Brain microvascular endothelial cell (primary cell): ENCODE results near the gene ELMO1.

Source experiments
- DNase-seq: peaks from one replicate; pipeline ENCODE4 v3.0.0-alpha.2; 2020
- H3K27ac ChIP-seq: fragments of 250-450 bp; sonication (Bioruptor Pico); 2 replicates; pipeline ENCODE4 v1.5.1; 2020; ENCODE audit warnings: mild to moderate bottlenecking, moderate library complexity
- H3K27me3 ChIP-seq: fragments of 250-450 bp; sonication (Bioruptor Pico); replicated peaks from 2 replicates; pipeline ENCODE4 v1.5.1; 2020; ENCODE audit warnings: mild to moderate bottlenecking
- H3K36me3 ChIP-seq: fragments of 250-450 bp; sonication (Bioruptor Pico); replicated peaks from 2 replicates; pipeline ENCODE4 v1.5.1; 2020; ENCODE audit warnings: mild to moderate bottlenecking
- H3K4me3 ChIP-seq: 2 replicates; pipeline ENCODE4 v1.5.1; 2011; ENCODE audit warnings: low read depth, mild to moderate bottlenecking, control low read depth, low read length, moderate library complexity
- in situ Hi-C: cut with HindIII; loops from 2 replicates; pipeline ENCODE4 v1.10.0; 2017; ENCODE audit warnings: low sequenced_read_pairs, low pct_ligation_motif_present
- TF ChIP-seq, protein P1 (sequence below): IDR thresholded peaks from 2 replicates; pipeline ENCODE4 v1.5.1; 2011; ENCODE audit warnings: low read depth, mild to moderate bottlenecking, moderate library complexity, low read length, control low read depth, inconsistent platforms; ENCODE audit errors: missing control alignments

Gene ELMO1

DNA sequence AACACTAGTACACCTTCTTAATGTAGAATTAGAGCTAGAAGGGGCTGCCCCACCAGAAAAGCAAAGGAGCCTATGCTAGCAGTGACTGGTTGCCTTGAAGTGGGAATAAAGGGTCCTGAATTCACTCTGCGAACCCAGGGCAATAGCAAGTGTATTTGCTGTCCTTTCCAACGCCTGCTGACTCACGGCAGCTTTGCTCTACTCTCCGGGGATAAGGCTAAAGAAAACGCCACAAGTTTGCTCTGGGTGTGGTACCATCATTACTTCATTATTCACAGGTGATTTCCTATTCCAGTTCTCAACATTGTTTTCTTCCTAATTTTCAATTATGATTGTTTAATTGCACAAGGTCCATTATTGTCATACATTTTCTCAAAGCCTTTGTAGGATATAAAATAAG is 503.8 kb downstream of the ELMO1 start:
- Histone ChIP-seq H3K27ac (no peak overlapping the region), H3K36me3 (no peaks in the 10 kb centered on the region), H3K4me3 (no peak overlapping the region), H3K27me3 (no peaks in the 10 kb centered on the region)
- DNase-seq: no peak
- TF ChIP-seq, protein P1, sequence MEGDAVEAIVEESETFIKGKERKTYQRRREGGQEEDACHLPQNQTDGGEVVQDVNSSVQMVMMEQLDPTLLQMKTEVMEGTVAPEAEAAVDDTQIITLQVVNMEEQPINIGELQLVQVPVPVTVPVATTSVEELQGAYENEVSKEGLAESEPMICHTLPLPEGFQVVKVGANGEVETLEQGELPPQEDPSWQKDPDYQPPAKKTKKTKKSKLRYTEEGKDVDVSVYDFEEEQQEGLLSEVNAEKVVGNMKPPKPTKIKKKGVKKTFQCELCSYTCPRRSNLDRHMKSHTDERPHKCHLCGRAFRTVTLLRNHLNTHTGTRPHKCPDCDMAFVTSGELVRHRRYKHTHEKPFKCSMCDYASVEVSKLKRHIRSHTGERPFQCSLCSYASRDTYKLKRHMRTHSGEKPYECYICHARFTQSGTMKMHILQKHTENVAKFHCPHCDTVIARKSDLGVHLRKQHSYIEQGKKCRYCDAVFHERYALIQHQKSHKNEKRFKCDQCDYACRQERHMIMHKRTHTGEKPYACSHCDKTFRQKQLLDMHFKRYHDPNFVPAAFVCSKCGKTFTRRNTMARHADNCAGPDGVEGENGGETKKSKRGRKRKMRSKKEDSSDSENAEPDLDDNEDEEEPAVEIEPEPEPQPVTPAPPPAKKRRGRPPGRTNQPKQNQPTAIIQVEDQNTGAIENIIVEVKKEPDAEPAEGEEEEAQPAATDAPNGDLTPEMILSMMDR: no peak
- in situ Hi-C loops: no loop called here

DNA sequence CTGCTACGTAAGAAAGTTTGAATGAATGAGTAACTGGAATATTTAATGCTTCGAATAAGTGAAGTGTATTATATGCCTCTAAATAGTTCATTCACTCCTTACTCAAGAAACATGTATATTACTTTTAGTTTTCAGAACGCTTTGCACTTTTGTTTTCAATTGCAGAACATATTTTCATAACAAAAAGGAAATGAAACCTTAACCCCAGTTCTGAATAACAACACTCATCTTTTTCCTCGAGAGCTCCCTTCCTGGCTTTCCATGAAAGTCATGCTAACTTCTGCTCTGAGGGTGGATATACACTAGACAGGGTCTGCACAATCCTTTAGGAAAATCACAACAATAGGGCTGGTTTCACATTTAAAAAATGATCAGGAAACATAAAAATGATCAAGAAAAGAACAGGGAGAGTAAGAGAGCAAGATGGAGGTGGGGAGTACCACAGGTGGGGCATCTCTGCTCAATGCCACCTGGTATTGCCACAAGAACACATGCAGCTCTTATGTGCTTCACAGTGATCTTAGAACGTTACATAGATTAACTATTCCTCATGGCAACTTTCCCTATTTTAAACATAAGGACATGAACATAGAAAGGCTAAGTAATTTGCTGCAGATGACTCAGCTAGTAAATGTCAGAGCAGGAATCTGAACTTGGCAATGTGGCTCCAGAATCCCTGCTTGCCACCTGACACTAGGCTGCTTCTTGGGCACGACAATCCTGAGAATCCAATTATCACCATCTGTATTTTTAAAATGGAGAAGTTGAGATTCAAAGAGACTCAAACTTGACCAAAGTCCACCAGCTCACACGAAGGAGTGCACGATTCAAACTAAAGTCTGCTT is 504.9 kb downstream of the ELMO1 start:
- H3K36me3 ChIP-seq: no peaks in the 10 kb centered on the region
- H3K27ac ChIP-seq: no peak overlapping the region
- H3K4me3 ChIP-seq: no peak overlapping the region
- TF ChIP-seq, protein P1: no peak
- no peak for DNase-seq
- in situ Hi-C loops: no loop called here
- H3K27me3 ChIP-seq: no peaks in the 10 kb centered on the region

DNA sequence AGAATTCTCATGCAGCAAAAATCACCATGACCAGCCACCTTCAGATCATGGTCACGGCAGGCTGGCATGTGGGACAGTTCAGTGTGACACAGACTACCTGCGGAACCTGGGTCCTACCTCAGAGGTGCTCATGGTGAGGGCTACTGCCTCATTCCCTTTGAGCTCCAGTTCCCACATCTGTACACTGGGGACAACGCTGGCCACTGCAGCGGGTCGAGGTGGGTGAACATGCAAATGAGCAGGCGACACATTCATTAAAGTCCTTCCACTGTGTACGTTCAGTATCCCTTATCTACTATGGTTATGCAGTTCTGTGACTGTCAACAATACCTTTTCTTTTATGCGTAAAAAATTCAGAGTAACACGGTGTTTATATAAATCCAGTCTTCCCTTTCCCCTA is 505.7 kb downstream of the ELMO1 start:
- TF ChIP-seq, protein P1: no peak
- no peak for DNase-seq
- H3K36me3 ChIP-seq: no peaks in the 10 kb centered on the region
- no peak overlapping the region for H3K27ac ChIP-seq
- in situ Hi-C loops: no loop called here
- no peak overlapping the region for H3K4me3 ChIP-seq
- H3K27me3 ChIP-seq: no peaks in the 10 kb centered on the region

DNA sequence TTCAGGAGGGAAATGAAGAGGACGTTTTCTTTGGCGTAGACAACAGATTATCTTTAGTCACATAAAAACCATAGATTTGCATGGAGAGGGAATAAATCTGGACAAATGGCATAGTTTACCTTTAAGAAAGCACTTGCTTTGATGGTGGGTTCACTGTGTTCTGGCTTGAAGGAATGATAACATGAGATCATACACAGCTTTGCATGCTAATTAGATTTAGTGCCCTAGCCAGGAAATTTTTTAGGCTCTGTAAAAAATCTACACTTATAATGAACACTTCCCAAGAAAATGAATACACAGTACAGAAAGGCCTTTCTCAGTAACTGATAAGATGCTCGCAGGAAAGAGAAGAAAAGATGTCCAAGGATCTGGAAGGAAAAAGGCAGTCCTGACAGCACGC is 506.1 kb downstream of the ELMO1 start:
- TF ChIP-seq, protein P1: no peak
- Histone ChIP-seq H3K27ac (no peak overlapping the region), H3K27me3 (no peaks in the 10 kb centered on the region), H3K36me3 (no peaks in the 10 kb centered on the region), H3K4me3 (no peak overlapping the region)
- no peak for DNase-seq
- in situ Hi-C loops: no loop called here

DNA sequence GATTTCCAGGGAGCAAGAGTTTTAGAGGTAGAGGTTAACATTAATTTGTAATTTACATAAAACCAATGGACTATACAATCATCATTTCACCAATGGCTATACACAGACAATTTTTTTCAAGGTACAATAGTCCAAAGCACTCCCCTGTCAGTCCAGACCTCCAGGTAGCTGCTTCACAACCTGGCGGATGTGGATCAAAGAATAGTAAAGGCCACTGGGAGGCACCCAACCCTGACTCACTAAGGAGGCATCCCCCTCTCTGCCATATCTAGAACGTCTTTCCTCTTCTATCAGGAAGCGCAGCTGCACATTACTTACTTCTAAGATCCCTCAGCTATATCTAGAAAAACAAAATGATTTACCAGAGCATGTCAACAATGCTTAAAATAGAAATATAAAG is 506.6 kb downstream of the ELMO1 start:
- H3K27ac ChIP-seq: no peak overlapping the region
- no peak for DNase-seq
- no peak overlapping the region for H3K4me3 ChIP-seq
- TF ChIP-seq, protein P1: no peak
- H3K27me3 ChIP-seq: no peaks in the 10 kb centered on the region
- in situ Hi-C loops: no loop called here
- H3K36me3 ChIP-seq: no peaks in the 10 kb centered on the region

DNA sequence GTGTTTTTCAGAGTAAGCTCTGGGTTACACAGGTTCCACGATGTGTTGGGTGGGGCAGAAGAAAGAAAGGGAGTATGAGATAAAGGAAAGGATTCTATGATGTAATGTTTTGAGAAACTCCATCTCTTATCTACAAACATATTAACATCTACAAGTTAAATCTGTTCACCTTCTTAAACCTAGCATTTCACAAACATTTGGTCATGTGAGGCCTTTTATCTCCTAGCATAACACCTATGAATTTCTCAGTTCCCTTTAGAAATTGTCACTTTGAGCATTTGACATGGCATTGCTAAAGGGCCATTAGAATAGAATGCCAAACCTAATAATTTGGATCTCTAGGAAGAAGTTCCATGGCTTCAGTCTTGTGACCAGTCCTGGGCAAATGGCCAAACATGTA is 507.3 kb downstream of the ELMO1 start:
- Histone ChIP-seq H3K27ac (no peak overlapping the region), H3K4me3 (no peak overlapping the region), H3K27me3 (no peaks in the 10 kb centered on the region), H3K36me3 (no peaks in the 10 kb centered on the region)
- in situ Hi-C loops: no loop called here
- DNase-seq: no peak
- TF ChIP-seq, protein P1: no peak
